Transverse colon (tissue), 4 donors: ENCODE data around the gene ZNF346. TPM values are rescaled to one million over a fixed set of nuclear protein-coding genes. Genes with fewer than 3 reads are reported as not detected.

Experiments
- DNase-seq: peaks from one replicate; pipeline ENCODE4 v3.0.0-alpha.2; 2019
- H3K27ac ChIP-seq, 4 donors: fragments of 200-600 bp; sonication (generic); 2 replicates each; pipeline ENCODE4 v1.5.1; 2016 to 2018; ENCODE audit warnings: inconsistent platforms in 4 of 4
- H3K27me3 ChIP-seq: fragments of 200-600 bp; sonication (generic); 2 replicates; pipeline ENCODE4 v1.5.1; 2017; ENCODE audit warnings: inconsistent platforms
- H3K36me3 ChIP-seq, 4 donors: fragments of 200-600 bp; sonication (generic); 2 replicates each; pipeline ENCODE4 v1.5.1; 2017 to 2019; ENCODE audit warnings: inconsistent platforms in 4 of 4
- H3K4me1 ChIP-seq, 4 donors: fragments of 200-600 bp; sonication (generic); 2 replicates each; pipeline ENCODE4 v1.5.1; 2017 to 2020; ENCODE audit warnings: inconsistent platforms in 4 of 4
- H3K4me3 ChIP-seq, 4 donors: fragments of 200-600 bp; sonication (generic); 1 replicate in 1 of 4; 2 replicates in 3 of 4; pipeline versions ENCODE4 v1.5.1 to v1.6.1; 2017 to 2019; ENCODE audit warnings: inconsistent platforms in 4 of 4
- H3K9me3 ChIP-seq, 2 donors: fragments of 200-600 bp; sonication (generic); 2 replicates each; pipeline ENCODE4 v1.5.1; 2017 to 2019; ENCODE audit warnings: inconsistent platforms in 2 of 2
- CTCF ChIP-seq, 5 experiments: fragments of 200-600 bp in 3 of 5; fragments of 450-650 bp in 2 of 5; sonication (generic) in 3 of 5; IDR thresholded peaks; 1 replicate in 2 of 5; 2 replicates in 3 of 5; pipeline ENCODE4 v1.5.1; 2016 to 2017; ENCODE audit warnings: antibody characterized with exemption in 5 of 5, inconsistent platforms in 3 of 5, mild to moderate bottlenecking in 2 of 5, moderate library complexity in 1 of 5
- EP300 ChIP-seq: sonication (generic); formaldehyde crosslinking; IDR thresholded peaks from one replicate; pipeline ENCODE4 v1.6.1; 2017; ENCODE audit warnings: antibody characterized with exemption, low read depth
- POLR2A ChIP-seq: fragments of 450-650 bp; IDR thresholded peaks from one replicate; pipeline ENCODE4 v1.6.1; 2016; ENCODE audit warnings: antibody characterized with exemption, mild to moderate bottlenecking, moderate library complexity
- POLR2AphosphoS5 ChIP-seq, 3 donors: sonication (generic); formaldehyde crosslinking; IDR thresholded peaks; one replicate each; pipeline ENCODE4 v1.6.1; 2016; ENCODE audit warnings: antibody characterized with exemption in 3 of 3
- WGBS, 2 donors: methylation state at CpG; one replicate each; pipeline ENCODE4 v1.1.5; 2018; ENCODE audit warnings: low coverage in 1 of 2; 5-methylcytosine and 5-hydroxymethylcytosine counted together
- in situ Hi-C, 4 donors: fragments of 200-750 bp; cut with MboI; loops; one replicate each; pipeline versions ENCODE4 v1.15.0 to v1.15.1; 2017; ENCODE audit warnings: low sequenced_read_pairs in 3 of 4, low pct_ligation_motif_present in 1 of 4, low pct_unique_long_range_greater_than_20kb in 1 of 4
- intact Hi-C: fragments of 100-400 bp; cut with DNase I; formaldehyde crosslinking; loops from one replicate; pipeline ENCODE4 v1.15.1; 2023; ENCODE audit warnings: low total_unique reads
- total RNA-seq, 4 donors: library from RNA; depleted of rRNA; stranded (reverse); fragments of >200 nt; gene quantifications; one replicate each; pipeline ENCODE4 v1.1.0, GENCODE V29; 2016

Gene ZNF346
- total RNA-seq, 4 donors from 2014 or later, result 10.1 to 19.5 (median 12.6) TPM

DNA sequence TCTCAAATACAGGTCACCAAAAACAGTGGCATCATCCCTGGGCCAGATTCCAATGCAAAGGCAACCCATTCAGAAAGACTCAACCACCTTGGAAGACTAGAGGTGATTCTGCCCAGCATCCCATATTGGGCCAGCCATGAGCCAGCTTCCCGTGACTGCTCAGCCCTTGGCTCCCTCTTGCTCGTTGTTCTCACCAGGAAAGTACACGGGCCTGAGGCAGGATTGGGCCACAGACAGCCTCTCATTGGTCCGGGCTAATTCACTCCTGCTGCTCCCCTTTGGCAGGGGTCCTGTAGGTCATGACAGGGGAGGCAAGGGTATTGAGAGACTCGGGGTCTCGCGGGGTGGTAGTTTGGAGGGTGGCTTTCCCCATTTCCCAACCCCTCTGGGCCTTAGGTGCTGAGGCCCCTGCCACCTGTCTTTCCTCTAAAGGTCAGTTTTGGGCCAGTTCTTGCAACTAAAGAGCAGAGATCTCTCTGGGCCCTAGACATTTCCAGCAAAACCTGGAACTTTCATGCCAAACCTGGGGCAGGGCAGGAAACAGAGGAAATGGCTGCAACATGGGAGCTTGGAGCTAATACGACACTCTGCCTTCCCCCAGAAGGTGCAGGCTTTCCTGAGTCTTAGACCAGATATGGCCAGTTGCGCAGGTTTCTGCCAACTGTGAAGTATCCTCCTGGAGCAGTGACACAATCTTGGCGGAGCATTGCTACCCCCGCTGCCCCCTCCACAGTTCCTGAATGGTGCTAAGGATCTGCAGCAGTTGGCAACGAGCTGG lies 42.2 kb downstream of the ZNF346 start:
- peaks cover 0 to 9% (median 1%) of the 10 kb centered on the region in 4 donors for H3K4me1 ChIP-seq
- intact Hi-C loops, result loop anchor here (5.0 kb wide), 1 partner anchor 1277 kb away; no protein-coding TSS in a partner anchor
- TF ChIP-seq POLR2AphosphoS5 (IDR thresholded peaks at IDR 0.05) (no peak), EP300 (no peak), CTCF (IDR thresholded peaks at IDR 0.05) (no peak), POLR2A (no peak)
- DNase-seq, result no peak
- H3K27me3 ChIP-seq, result no peaks in the 10 kb centered on the region
- H3K27ac ChIP-seq, result no peak overlapping the region
- 84% methylated on average over 11 of the region's 12 CpGs; no CpG with 5 or more reads in 1 of the 2 donors for WGBS, 2 donors
- peaks cover 0 to 3% (median 0%) of the 10 kb centered on the region in 4 donors for H3K36me3 ChIP-seq
- H3K4me3 ChIP-seq, result no peak overlapping the region
- no peaks in the 10 kb centered on the region for H3K9me3 ChIP-seq
- in situ Hi-C loops, result no loop called here

- Histone ChIP-seq H3K27ac (peak overlapping the region in 1 of 4 donors; percentile 24), H3K4me3 (no peak overlapping the region), H3K4me1 (peaks cover 0 to 9% (median 1%) of the 10 kb centered on the region in 4 donors), H3K9me3 (no peaks in the 10 kb centered on the region), H3K36me3 (peaks cover 0 to 3% (median 0%) of the 10 kb centered on the region in 4 donors), H3K27me3 (no peaks in the 10 kb centered on the region)
- no peak for DNase-seq
- WGBS, 2 donors, result 59 to 70% methylated on average over 2 to 6 of the region's 6 CpGs
- in situ Hi-C loops (no loop called here), intact Hi-C loops (no loop called here)
- TF ChIP-seq CTCF (IDR thresholded peaks at IDR 0.05), result no peak
- TF ChIP-seq POLR2AphosphoS5 (IDR thresholded peaks at IDR 0.05), result no peak
These were observed 43.0 kb downstream of the ZNF346 start for GRCh38 chr5:177065491-177065890.

DNA sequence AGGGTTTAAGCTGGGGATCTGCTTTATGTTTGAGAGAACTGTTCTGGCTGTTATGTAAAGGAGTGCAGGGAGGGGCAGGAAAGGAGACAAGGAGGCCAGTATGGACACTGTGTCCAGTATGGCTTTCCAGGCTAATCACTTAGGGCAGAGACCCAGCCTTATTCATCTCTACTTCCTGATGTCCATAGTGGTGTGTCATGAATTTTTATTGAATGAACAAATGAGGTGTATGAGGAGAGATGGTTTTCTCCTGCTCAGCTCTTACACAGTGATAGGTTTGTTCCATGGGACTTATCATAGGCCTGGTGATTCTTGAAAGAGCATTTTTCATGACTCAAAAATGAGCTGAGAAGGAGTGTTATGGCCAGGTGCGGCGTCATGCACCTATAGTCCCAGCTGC lies 43.7 kb downstream of the ZNF346 start:
- in situ Hi-C loops, result no loop called here

More for the DNA sequence above, 43.7 kb downstream of the ZNF346 start:
- no peaks in the 10 kb centered on the region for H3K9me3 ChIP-seq
- intact Hi-C loops, result no loop called here
- H3K4me1 ChIP-seq, result peaks cover 0 to 9% (median 1%) of the 10 kb centered on the region in 4 donors
- no peaks in the 10 kb centered on the region for H3K27me3 ChIP-seq
- no peak for TF ChIP-seq EP300
- TF ChIP-seq POLR2A, result no peak
- no peak for TF ChIP-seq POLR2AphosphoS5 (IDR thresholded peaks at IDR 0.05)
- no peak for TF ChIP-seq CTCF (IDR thresholded peaks at IDR 0.05)
- H3K27ac ChIP-seq, result peak overlapping the region in 2 of 4 donors; percentile 24 to 38
- no peak overlapping the region for H3K4me3 ChIP-seq
- DNase-seq, result no peak
- 100% methylated on average over 2 of the region's 2 CpGs; no CpG with 5 or more reads in 1 of the 2 donors for WGBS, 2 donors
- peaks cover 0 to 3% (median 0%) of the 10 kb centered on the region in 4 donors for H3K36me3 ChIP-seq
